H1 (cell line): ENCODE measurements around the gene SMS. TPM values are rescaled to one million over a fixed set of nuclear protein-coding genes. Genes with fewer than 3 reads are reported as not detected.

ENCODE experiments used
- CTCF ChIA-PET: fragments of 300-600 bp; sonication (Branson Sonifier 250); formaldehyde crosslinking; loops from one replicate; lab custom pipeline; 2021; ENCODE audit not compliant: partially characterized antibody; lab: Charles Lee
- POLR2A ChIA-PET: fragments of 300-600 bp; sonication (Branson Sonifier 250); formaldehyde crosslinking; loops from one replicate; lab custom pipeline; 2021; ENCODE audit warnings: inconsistent platforms; ENCODE audit not compliant: partially characterized antibody; lab: Charles Lee
- DNase-seq, 2 experiments: peaks; one replicate each; pipeline versions ENCODE4 v3.0.0 to v3.0.0-alpha.2; 2010 to 2022; ENCODE audit warnings: low spot score in 2 of 2, low read depth in 1 of 2, mixed read lengths in 1 of 2
- FAIRE-seq: peaks from 2 replicates; lab custom pipeline; 2011; peaks lifted over from hg19 to GRCh38; lab: Jason Lieb, UNC
- H2AFZ ChIP-seq: 2 replicates; pipeline ENCODE4 v1.8.1; 2012; ENCODE audit warnings: low read length, inconsistent platforms
- H2AK5ac ChIP-seq: 2 replicates; pipeline ENCODE4 v1.6.1; 2013; ENCODE audit warnings: low read depth, low read length
- H2BK120ac ChIP-seq: replicated peaks from 2 replicates; pipeline ENCODE3; 2013; ENCODE audit warnings: low read depth, low read length, inconsistent platforms
- H2BK12ac ChIP-seq: 2 replicates; pipeline ENCODE4 v1.6.1; 2013; ENCODE audit warnings: low read depth, low read length
- H2BK15ac ChIP-seq: 2 replicates; pipeline ENCODE4 v1.6.1; 2013; ENCODE audit warnings: low read length
- H2BK20ac ChIP-seq: 2 replicates; pipeline ENCODE4 v1.6.1; 2013; ENCODE audit warnings: low read length
- H2BK5ac ChIP-seq: 2 replicates; pipeline ENCODE4 v1.6.1; 2013; ENCODE audit warnings: low read depth, low read length
- H3K14ac ChIP-seq: 2 replicates; pipeline ENCODE4 v1.6.1; 2013; ENCODE audit warnings: inconsistent platforms; ENCODE audit not compliant: insufficient read length
- H3K18ac ChIP-seq: 2 replicates; pipeline ENCODE4 v1.6.1; 2013; ENCODE audit warnings: low read length; ENCODE audit errors: extremely low read depth
- H3K23ac ChIP-seq: 2 replicates; pipeline ENCODE4 v1.6.1; 2013; ENCODE audit warnings: inconsistent platforms; ENCODE audit not compliant: insufficient read length
- H3K23me2 ChIP-seq: 2 replicates; pipeline ENCODE4 v1.6.1; 2013; ENCODE audit warnings: low read depth, low read length
- H3K27ac ChIP-seq: 2 replicates; pipeline ENCODE4 v1.6.1; 2011; ENCODE audit warnings: low read depth, low read length, inconsistent platforms
- H3K27me3 ChIP-seq, 4 experiments: replicated peaks in 1 of 4; 1 replicate in 1 of 4; 2 replicates in 3 of 4; pipeline versions ENCODE4 v1.6.1 to v1.8.1; 2011 to 2013; ENCODE audit warnings: low read length in 3 of 4, mild to moderate bottlenecking in 3 of 4, inconsistent platforms in 2 of 4, mixed read lengths in 2 of 4, moderate library complexity in 1 of 4; ENCODE audit not compliant: control insufficient read depth in 3 of 4, insufficient read depth in 3 of 4; ENCODE audit errors: extremely low read depth in 1 of 4
- H3K36me3 ChIP-seq, 4 experiments: 2 replicates each; pipeline versions ENCODE4 v1.6.1 to v1.8.1; 2011 to 2013; ENCODE audit warnings: mild to moderate bottlenecking in 4 of 4, low read length in 3 of 4, moderate library complexity in 2 of 4, control low read depth in 1 of 4, inconsistent platforms in 1 of 4; ENCODE audit not compliant: insufficient read depth in 4 of 4, control insufficient read depth in 2 of 4
- H3K4ac ChIP-seq: replicated peaks from 2 replicates; pipeline ENCODE3; 2013; ENCODE audit warnings: low read length, low read depth, mixed read lengths, inconsistent platforms; ENCODE audit not compliant: insufficient read length
- H3K4me1 ChIP-seq, 4 experiments: replicated peaks in 1 of 4; 1 replicate in 1 of 4; 2 replicates in 3 of 4; pipeline versions ENCODE4 v1.6.1 to v1.8.1; 2011 to 2013; ENCODE audit warnings: low read length in 3 of 4, inconsistent platforms in 2 of 4, mixed read lengths in 1 of 4; ENCODE audit not compliant: insufficient read depth in 4 of 4, control insufficient read depth in 3 of 4
- H3K4me2 ChIP-seq, 2 experiments: 2 replicates each; pipeline versions ENCODE4 v1.6.1 to v1.8.1; 2011 to 2013; ENCODE audit warnings: low read depth in 2 of 2, low read length in 2 of 2, control low read depth in 1 of 2, inconsistent platforms in 1 of 2, mild to moderate bottlenecking in 1 of 2; ENCODE audit not compliant: insufficient read depth in 1 of 2
- H3K4me3 ChIP-seq, 4 experiments: fragments of 200-600, 300-600 bp in 1 of 4; sonication (generic), shearing (Covaris generic), sonication (Bioruptor Twin) in 1 of 4; 2 replicates each; pipeline versions ENCODE4 v1.5.1 to v1.8.1; 2011 to 2016; ENCODE audit warnings: low read length in 4 of 4, low read depth in 3 of 4, control low read depth in 2 of 4, inconsistent platforms in 2 of 4, mild to moderate bottlenecking in 2 of 4, mixed read lengths in 1 of 4, moderate library complexity in 1 of 4; ENCODE audit not compliant: insufficient read depth in 2 of 4; ENCODE audit errors: extremely low read depth in 1 of 4
- H3K56ac ChIP-seq: replicated peaks from 2 replicates; pipeline ENCODE3; 2013; ENCODE audit warnings: low read depth, mild to moderate bottlenecking, mixed read lengths, low read length, inconsistent platforms; ENCODE audit not compliant: insufficient read length
- H3K79me1 ChIP-seq: 2 replicates; pipeline ENCODE4 v1.6.1; 2013; ENCODE audit warnings: low read depth, low read length, control low read depth
- H3K79me2 ChIP-seq, 2 experiments: 2 replicates each; pipeline versions ENCODE4 v1.6.1 to v1.8.1; 2012 to 2013; ENCODE audit warnings: low read length in 2 of 2, mild to moderate bottlenecking in 2 of 2, inconsistent platforms in 1 of 2; ENCODE audit not compliant: insufficient read depth in 2 of 2, control insufficient read depth in 1 of 2
- H3K9ac ChIP-seq, 4 experiments: replicated peaks in 1 of 4; 1 replicate in 1 of 4; 2 replicates in 3 of 4; pipeline versions ENCODE4 v1.6.1 to v1.8.1; 2011 to 2013; ENCODE audit warnings: low read depth in 3 of 4, low read length in 3 of 4, control low read depth in 2 of 4, mild to moderate bottlenecking in 2 of 4, moderate library complexity in 2 of 4, inconsistent platforms in 1 of 4; ENCODE audit errors: extremely low read depth in 1 of 4
- H3K9me3 ChIP-seq, 2 experiments: 2 replicates each; pipeline versions ENCODE4 v1.6.1 to v1.8.1; 2012 to 2013; ENCODE audit warnings: mild to moderate bottlenecking in 2 of 2, moderate library complexity in 2 of 2, control low read depth in 1 of 2, inconsistent platforms in 1 of 2, low read depth in 1 of 2, low read length in 1 of 2, mixed read lengths in 1 of 2; ENCODE audit not compliant: insufficient read depth in 2 of 2
- H4K20me1 ChIP-seq, 2 experiments: replicated peaks in 1 of 2; 2 replicates each; pipeline versions ENCODE3 to v1.8.1; 2011 to 2013; ENCODE audit warnings: inconsistent platforms in 2 of 2, low read length in 2 of 2, mild to moderate bottlenecking in 1 of 2; ENCODE audit not compliant: insufficient read depth in 2 of 2, control insufficient read depth in 1 of 2
- H4K5ac ChIP-seq: 2 replicates; pipeline ENCODE4 v1.6.1; 2013; ENCODE audit warnings: low read length, low read depth, mixed read lengths, inconsistent platforms; ENCODE audit not compliant: insufficient read length
- H4K8ac ChIP-seq: 2 replicates; pipeline ENCODE4 v1.8.0; 2013; ENCODE audit warnings: mild to moderate bottlenecking, moderate library complexity, low read length, inconsistent platforms; ENCODE audit not compliant: insufficient read depth; ENCODE audit errors: extremely low read depth
- H4K91ac ChIP-seq: replicated peaks from 2 replicates; pipeline ENCODE3; 2013; ENCODE audit warnings: low read length, mixed read lengths, inconsistent platforms; ENCODE audit not compliant: insufficient read length
- CEBPB ChIP-seq: IDR thresholded peaks from 2 replicates; pipeline ENCODE4 v1.6.1; 2012; ENCODE audit warnings: low read depth, low read length
- CTBP2 ChIP-seq: IDR thresholded peaks from 2 replicates; pipeline ENCODE4 v1.7.0; 2011; ENCODE audit warnings: borderline replicate concordance, mild to moderate bottlenecking, moderate library complexity, mixed read lengths, low read length; ENCODE audit not compliant: insufficient read depth, insufficient read length
- E2F6 ChIP-seq: IDR thresholded peaks from 2 replicates; pipeline ENCODE4 v1.6.1; 2012; ENCODE audit warnings: inconsistent platforms
- EP300 ChIP-seq, 2 experiments: IDR thresholded peaks; 1 replicate in 1 of 2; 2 replicates in 1 of 2; pipeline ENCODE4 v1.6.1; 2011 to 2012; ENCODE audit warnings: low read depth in 2 of 2, low read length in 2 of 2, mild to moderate bottlenecking in 2 of 2, borderline replicate concordance in 1 of 2, inconsistent platforms in 1 of 2, moderate library complexity in 1 of 2
- GABPA ChIP-seq: IDR thresholded peaks from 2 replicates; pipeline ENCODE4 v1.6.1; 2011; ENCODE audit warnings: mild to moderate bottlenecking, low read length, moderate library complexity, borderline replicate concordance; ENCODE audit not compliant: insufficient read depth
- NANOG ChIP-seq: IDR thresholded peaks from 2 replicates; pipeline ENCODE4 v1.6.1; 2011; ENCODE audit warnings: low read length, low read depth, mild to moderate bottlenecking, inconsistent platforms; ENCODE audit not compliant: insufficient read depth, poor library complexity, severe bottlenecking
- SP1 ChIP-seq: IDR thresholded peaks from 2 replicates; pipeline ENCODE4 v1.6.1; 2011; ENCODE audit warnings: low read depth, low read length
- SRF ChIP-seq: IDR thresholded peaks from 2 replicates; pipeline ENCODE4 v1.6.1; 2011; ENCODE audit warnings: mild to moderate bottlenecking, low read depth, low read length, moderate library complexity
- TBP ChIP-seq: IDR thresholded peaks from 2 replicates; pipeline ENCODE4 v1.6.1; 2011; ENCODE audit warnings: low read depth, low read length, improper control_type of control experiment
- ZNF274 ChIP-seq: IDR thresholded peaks from 2 replicates; pipeline ENCODE4 v1.7.0; 2012; ENCODE audit warnings: low read length, borderline replicate concordance; ENCODE audit errors: extremely low read depth
- WGBS, 2 experiments: shearing (Covaris generic) in 1 of 2; methylation state at CpG; one replicate each; pipeline versions ENCODE4 v1.1.6 to v1.1.7; 2013 to 2015; ENCODE audit warnings: low lambda C conversion rate in 2 of 2, mixed read lengths in 2 of 2, inconsistent platforms in 1 of 2, low coverage in 1 of 2, missing lambda C conversion rate in 1 of 2; ENCODE audit not compliant: insufficient replicate concordance in 2 of 2, insufficient coverage in 1 of 2, insufficient read length in 1 of 2; ENCODE audit errors: extremely low coverage in 1 of 2, missing lambda C conversion rate in 1 of 2; 5-methylcytosine and 5-hydroxymethylcytosine counted together
- polyA plus RNA-seq, 7 experiments: library from polyadenylated mRNA; depleted of rRNA in 3 of 7; stranded (reverse) in 5 of 7; unstranded in 2 of 7; fragments of >200 nt in 5 of 7; fragments of 200-250 nt in 2 of 7; gene quantifications; 1 replicate in 5 of 7; 2 replicates in 1 of 7; 4 replicates in 1 of 7; pipeline versions ENCODE4 v1.2.1 to v1.2.3, GENCODE V29; 2011 to 2013; ENCODE audit warnings: missing spikeins in 2 of 7, mixed read lengths in 2 of 7
- total RNA-seq: library from RNA; stranded (reverse); fragmentation: NEBNext Ultra II Directional; extraction: Animal tissue kit (Norgen Biotek cat#: 25700); gene quantifications from 2 replicates; pipeline ENCODE4 v1.2.1, GENCODE V29; 2021

The SMS gene
- total and polyA plus RNA-seq, 2 of the 8 experiments (the other 6 are each of a cell fraction or from before 2014, with no cell fraction given) = 66.3 to 256 TPM

DNA sequence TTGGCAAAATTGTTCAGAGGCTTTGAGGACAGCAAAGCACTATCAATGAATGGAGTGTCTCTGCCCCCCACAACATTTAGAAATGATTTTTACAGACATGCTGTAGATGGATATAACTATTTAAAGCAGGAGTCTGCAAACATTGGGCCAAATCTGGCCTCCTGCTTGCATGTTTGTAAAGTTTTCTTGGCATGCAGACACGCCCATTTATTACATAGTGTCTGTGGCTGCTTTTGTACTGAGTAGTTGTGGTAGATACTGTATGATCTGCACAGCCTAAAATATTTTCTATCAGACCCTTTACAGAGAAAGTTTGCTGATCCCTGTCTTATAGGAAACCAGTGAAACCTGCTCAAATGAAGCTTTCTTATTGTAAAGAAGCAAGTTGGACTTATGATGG is 46.1 kb downstream of the SMS start:
- H3K18ac ChIP-seq = no peak overlapping the region

More for the DNA sequence above, 46.1 kb downstream of the SMS start:
- no peaks in the 10 kb centered on the region for H3K23me2 ChIP-seq
- no peaks in the 10 kb centered on the region for H3K27me3 ChIP-seq
- H3K23ac ChIP-seq = no peak overlapping the region
- no peak overlapping the region for H2BK15ac ChIP-seq
- no peak overlapping the region for H3K4me2 ChIP-seq
- WGBS, 2 experiments = 90% methylated on average over 1 of the region's 1 CpG; no CpG with 5 or more reads in 1 of the 2 experiments
- ChIA-PET POLR2A (no interaction called here), CTCF (interaction anchor here (0.6 to 2.3 kb wide), 3 partner anchors 9 to 197 kb away, joined by 3 to 12 read pairs (median 3); no protein-coding TSS in a partner anchor)
- H2BK20ac ChIP-seq = no peak overlapping the region
- H3K36me3 ChIP-seq = peaks cover 0 to 38% (median 19%) of the 10 kb centered on the region in 4 experiments; a peak in 7 of 8 replicates
- H4K5ac ChIP-seq = no peak overlapping the region
- H2BK12ac ChIP-seq = no peak overlapping the region
- no peaks in the 10 kb centered on the region for H3K4me1 ChIP-seq
- H2BK5ac ChIP-seq = no peak overlapping the region
- TF ChIP-seq SRF = no peak
- no peak for TF ChIP-seq SP1
- TF ChIP-seq E2F6 = no peak
- TF ChIP-seq NANOG = no peak
- no peak for TF ChIP-seq EP300 (IDR thresholded peaks at IDR 0.05; ENCODE audit: borderline replicate concordance in 1 of 2, low read depth in 2 of 2, low read length in 2 of 2)
- no peak for TF ChIP-seq GABPA
- no peak for TF ChIP-seq ZNF274
- TF ChIP-seq CEBPB = no peak
- no peak for TF ChIP-seq CTBP2
- TF ChIP-seq TBP = no peak
- no peak overlapping the region for H2AFZ ChIP-seq
- H4K8ac ChIP-seq = no peak overlapping the region
- H2BK120ac ChIP-seq = no peak overlapping the region
- no peak overlapping the region for H3K56ac ChIP-seq
- H3K4me3 ChIP-seq = no peak overlapping the region
- no peak overlapping the region for H4K91ac ChIP-seq
- H3K79me1 ChIP-seq = no peaks in the 10 kb centered on the region
- no peaks in the 10 kb centered on the region for H3K79me2 ChIP-seq
- no peak overlapping the region for H3K9ac ChIP-seq
- FAIRE-seq = no peak
- no peak overlapping the region for H3K14ac ChIP-seq
- H2AK5ac ChIP-seq = no peak overlapping the region
- H4K20me1 ChIP-seq = no peaks in the 10 kb centered on the region
- H3K9me3 ChIP-seq = no peaks in the 10 kb centered on the region
- no peak overlapping the region for H3K27ac ChIP-seq
- no peak overlapping the region for H3K4ac ChIP-seq
- DNase-seq = no peak
